ENCODE results near the gene IL17F.

GRCh38 chr6:52241819-52242218, 2.5 kb downstream of the IL17F start:
- TF ChIP-seq CTCF (IDR thresholded peaks at IDR 0.05), result no peak
- no peak for TF ChIP-seq EP300 (IDR thresholded peaks at IDR 0.05)
- no peak for TF ChIP-seq POLR2A (IDR thresholded peaks at IDR 0.05)

All from sigmoid colon (tissue), 4 donors.